HepG2 (cell line): ENCODE measurements around the gene LEMD2. TPM values are rescaled to one million over a fixed set of nuclear protein-coding genes. Genes with fewer than 3 reads are reported as not detected.

ENCODE experiments used
- ARHGAP35 ChIP-seq: sonication (generic); formaldehyde crosslinking; IDR thresholded peaks from 2 replicates; pipeline ENCODE4 v1.9.0; 2022; ENCODE audit warnings: mild to moderate bottlenecking, inconsistent platforms, moderate library complexity, missing genetic modification reagents, borderline replicate concordance
- ATF4 ChIP-seq, 2 experiments: fragments of 450-650 bp in 1 of 2; sonication (generic) in 1 of 2; formaldehyde crosslinking; IDR thresholded peaks; 2 replicates each; pipeline versions ENCODE4 v1.5.0 to v1.8.0; 2020 to 2022; ENCODE audit warnings: mild to moderate bottlenecking in 1 of 2, missing genetic modification reagents in 1 of 2
- E2F5 ChIP-seq: sonication (generic); formaldehyde crosslinking; conservative IDR thresholded peaks from 2 replicates; pipeline ENCODE4 v1.4.0; 2020; ENCODE audit warnings: missing genetic modification reagents
- EZH2 ChIP-seq: conservative IDR thresholded peaks from 2 replicates; pipeline ENCODE4 v1.6.1; 2012; ENCODE audit warnings: mild to moderate bottlenecking, low read depth, low read length, moderate library complexity
- HNF1B ChIP-seq: sonication (generic); formaldehyde crosslinking; IDR thresholded peaks from 2 replicates; pipeline ENCODE4 v1.5.1; 2020; ENCODE audit warnings: mild to moderate bottlenecking, moderate library complexity, missing genetic modification reagents
- NPAS2 ChIP-seq: sonication (generic); formaldehyde crosslinking; IDR thresholded peaks from 2 replicates; pipeline ENCODE4 v1.8.0; 2022; ENCODE audit warnings: mild to moderate bottlenecking, missing genetic modification reagents, borderline replicate concordance
- REXO4 ChIP-seq: sonication (generic); formaldehyde crosslinking; IDR thresholded peaks from 2 replicates; pipeline ENCODE4 v1.8.0; 2022; ENCODE audit warnings: missing genetic modification reagents, mild to moderate bottlenecking, borderline replicate concordance
- ZFAT ChIP-seq: sonication (generic); formaldehyde crosslinking; conservative IDR thresholded peaks from 2 replicates; pipeline ENCODE4 v1.8.1; 2023; ENCODE audit warnings: missing genetic modification reagents, inconsistent platforms
- ZMYM2 ChIP-seq: sonication (generic); formaldehyde crosslinking; IDR thresholded peaks from 2 replicates; pipeline ENCODE4 v1.8.0; 2022; ENCODE audit warnings: mild to moderate bottlenecking, missing genetic modification reagents
- ZNF20 ChIP-seq: sonication (generic); formaldehyde crosslinking; IDR thresholded peaks from 2 replicates; pipeline ENCODE4 v1.4.0; 2020; ENCODE audit warnings: mild to moderate bottlenecking, moderate library complexity, missing genetic modification reagents
- ZNF577 ChIP-seq: sonication (generic); formaldehyde crosslinking; IDR thresholded peaks from 2 replicates; pipeline ENCODE4 v1.4.0; 2020; ENCODE audit warnings: mild to moderate bottlenecking, low read depth, missing genetic modification reagents, borderline replicate concordance
- polyA plus RNA-seq, 8 experiments: library from polyadenylated mRNA; depleted of rRNA in 3 of 8; stranded (reverse) in 7 of 8; unstranded in 1 of 8; fragments of >200 nt; fragmentation: Illumina TruSeq in 4 of 8; extraction: Trizol in 4 of 8; gene quantifications; 2 replicates each; pipeline versions ENCODE4 v1.2.1 to v1.2.3, GENCODE V29; 2011 to 2016; ENCODE audit warnings: low read depth in 4 of 8, missing spikeins in 1 of 8, mixed read lengths in 1 of 8; ENCODE audit not compliant: insufficient read depth in 1 of 8
- total RNA-seq, 5 experiments: library from RNA; depleted of rRNA; stranded (reverse); fragments of >200 nt; fragmentation: Illumina TruSeq; extraction: Trizol; gene quantifications; 2 replicates each; pipeline ENCODE4 v1.2.3, GENCODE V29; 2016; ENCODE audit warnings: low read depth in 1 of 5
- TF ChIP-seq, protein P1 (sequence below): sonication (generic); formaldehyde crosslinking; IDR thresholded peaks from 2 replicates; pipeline ENCODE4 v1.8.0; 2022; ENCODE audit warnings: missing genetic modification reagents, mild to moderate bottlenecking, inconsistent platforms, borderline replicate concordance
- TF ChIP-seq, protein P2 (sequence below): sonication (generic); formaldehyde crosslinking; IDR thresholded peaks from 2 replicates; pipeline ENCODE4 v1.4.0; 2020; ENCODE audit warnings: low read depth, mild to moderate bottlenecking, missing genetic modification reagents

Gene LEMD2
- total and polyA plus RNA-seq, 2 of the 13 experiments (the other 11 are each of a cell fraction or from before 2014, with no cell fraction given), result 45.2 to 62.9 TPM

- 0 out of 2 replicates have a peak, but pooled peaks have one; percentile 43 for TF ChIP-seq HNF1B (CRISPR knock-in tag)
- no peak for TF ChIP-seq NPAS2 (CRISPR knock-in tag)
- TF ChIP-seq EZH2, result no peak
- TF ChIP-seq E2F5, result no peak
- peak; percentile 58; the same call in 1 of the 2 replicates for TF ChIP-seq ZNF20
- no peak for TF ChIP-seq ZMYM2 (CRISPR knock-in tag)
- TF ChIP-seq REXO4 (CRISPR knock-in tag), result no peak
- no peak for TF ChIP-seq ATF4 (CRISPR knock-in tag; IDR thresholded peaks at IDR 0.05)
- TF ChIP-seq ZNF577 (CRISPR knock-in tag), result 0 out of 2 replicates have a peak, but pooled peaks have one; percentile 52
- TF ChIP-seq, protein P1, sequence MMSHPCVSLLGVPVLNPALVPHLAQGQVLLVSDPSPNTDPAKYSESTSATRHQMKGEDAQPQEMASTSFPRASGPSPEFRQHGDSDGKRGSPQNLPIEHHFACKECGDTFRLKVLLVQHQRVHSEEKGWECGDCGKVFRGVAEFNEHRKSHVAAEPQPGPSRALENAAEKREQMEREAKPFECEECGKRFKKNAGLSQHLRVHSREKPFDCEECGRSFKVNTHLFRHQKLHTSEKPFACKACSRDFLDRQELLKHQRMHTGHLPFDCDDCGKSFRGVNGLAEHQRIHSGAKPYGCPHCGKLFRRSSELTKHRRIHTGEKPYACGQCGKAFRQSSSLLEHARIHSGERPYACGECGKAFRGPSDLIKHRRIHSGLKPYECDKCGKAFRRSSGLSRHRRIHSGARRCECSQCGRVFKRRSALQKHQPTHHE (CRISPR knock-in tag), result 0 out of 2 replicates have a peak, but pooled peaks have one; percentile 45
- TF ChIP-seq, protein P2, sequence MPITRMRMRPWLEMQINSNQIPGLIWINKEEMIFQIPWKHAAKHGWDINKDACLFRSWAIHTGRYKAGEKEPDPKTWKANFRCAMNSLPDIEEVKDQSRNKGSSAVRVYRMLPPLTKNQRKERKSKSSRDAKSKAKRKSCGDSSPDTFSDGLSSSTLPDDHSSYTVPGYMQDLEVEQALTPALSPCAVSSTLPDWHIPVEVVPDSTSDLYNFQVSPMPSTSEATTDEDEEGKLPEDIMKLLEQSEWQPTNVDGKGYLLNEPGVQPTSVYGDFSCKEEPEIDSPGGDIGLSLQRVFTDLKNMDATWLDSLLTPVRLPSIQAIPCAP (CRISPR knock-in tag), result 0 out of 2 replicates have a peak, but pooled peaks have one; percentile 76
- TF ChIP-seq ARHGAP35 (CRISPR knock-in tag), result peak; percentile 96
- TF ChIP-seq ZFAT (CRISPR knock-in tag), result peak; percentile 36; the same call in 1 of the 2 replicates
Observed at GRCh38 chr6:33812669-33813068, 23.7 kb upstream of the LEMD2 start (continued).
